Body of pancreas (tissue), 4 donors: ENCODE measurements around the gene CFAP90. TPM values are rescaled to one million over a fixed set of nuclear protein-coding genes. Genes with fewer than 3 reads are reported as not detected.
A peak's percentile ranks its signal among the peaks of the same experiment; 100 is the strongest.

Experiments used
- ATAC-seq: fragments of 150-250 bp; one replicate; pipeline ENCODE4 v1.9.1; 2016
- DNase-seq, 4 donors: peaks; one replicate each; pipeline ENCODE4 v3.0.0-alpha.2; 2019
- H3K27ac ChIP-seq, 4 donors: fragments of 200-600 bp; sonication (generic); 1 replicate in 3 of 4; 2 replicates in 1 of 4; pipeline versions ENCODE4 v1.5.1 to v1.6.1; 2016 to 2019; ENCODE audit warnings: mild to moderate bottlenecking in 1 of 4, mixed read lengths in 1 of 4, moderate library complexity in 1 of 4
- H3K27me3 ChIP-seq, 2 donors: fragments of 200-600 bp; sonication (generic); one replicate each; pipeline ENCODE4 v1.6.0; 2016; ENCODE audit warnings: mild to moderate bottlenecking in 1 of 2
- H3K36me3 ChIP-seq, 2 donors: fragments of 200-600 bp; sonication (generic); replicated peaks in 1 of 2; 2 replicates each; pipeline ENCODE4 v1.5.1; 2016; ENCODE audit warnings: low read depth in 2 of 2; ENCODE audit not compliant: insufficient read depth in 1 of 2
- H3K4me1 ChIP-seq: fragments of 200-600 bp; sonication (generic); one replicate; pipeline ENCODE4 v1.6.0; 2016
- H3K4me3 ChIP-seq, 2 donors: fragments of 200-600 bp; sonication (generic); 1 replicate in 1 of 2; 2 replicates in 1 of 2; pipeline ENCODE4 v1.5.1; 2016 to 2019
- H3K9me3 ChIP-seq, 3 donors: fragments of 200-600 bp; sonication (generic); 1 replicate in 2 of 3; 2 replicates in 1 of 3; pipeline ENCODE4 v1.5.1; 2016
- CTCF ChIP-seq, 7 experiments: fragments of 450-650 bp in 4 of 7; fragments of 200-600 bp in 3 of 7; sonication (generic) in 3 of 7; IDR thresholded peaks; one replicate each; pipeline ENCODE4 v1.5.1; 2016 to 2019; ENCODE audit warnings: antibody characterized with exemption in 7 of 7
- POLR2A ChIP-seq, 3 donors: fragments of 450-650 bp; IDR thresholded peaks; one replicate each; pipeline ENCODE4 v1.6.1; 2016; ENCODE audit warnings: antibody characterized with exemption in 3 of 3, mild to moderate bottlenecking in 2 of 3
- WGBS, 2 donors: methylation state at CpG; one replicate each; pipeline ENCODE4 v1.1.5; 2017; 5-methylcytosine and 5-hydroxymethylcytosine counted together
- intact Hi-C: fragments of 100-400 bp; cut with DNase I; formaldehyde crosslinking; loops from one replicate; pipeline ENCODE4 v1.15.1; 2023
- total RNA-seq, 2 donors: library from RNA; depleted of rRNA; stranded (reverse); fragments of >200 nt; gene quantifications; one replicate each; pipeline ENCODE4 v1.1.0, GENCODE V29; 2016

The CFAP90 gene
- total RNA-seq, 2 donors from 2014 or later, result 0.52 to 10.2 TPM

DNA sequence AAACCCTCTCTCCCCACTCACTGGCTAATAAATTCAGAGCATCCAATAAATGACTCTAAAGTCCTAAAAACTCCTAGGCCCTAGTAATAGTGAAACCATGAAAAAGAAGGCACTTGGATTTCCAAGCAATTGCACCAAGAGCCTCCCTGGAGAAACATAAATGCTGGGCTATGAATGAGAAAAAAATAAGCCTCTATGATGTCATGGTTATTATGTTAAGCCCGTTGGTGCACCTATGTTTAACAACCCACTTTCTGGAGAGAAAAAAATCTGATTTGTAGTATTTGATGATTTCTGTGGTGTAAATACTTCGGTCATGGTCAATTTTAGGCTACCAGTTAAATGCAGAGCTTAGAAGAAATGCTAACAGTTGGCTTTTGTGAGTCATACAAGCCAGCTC lies 8.4 kb downstream of the CFAP90 start:
- Histone ChIP-seq H3K4me1 (no peaks in the 10 kb centered on the region), H3K27ac (no peak overlapping the region), H3K4me3 (no peak overlapping the region), H3K9me3 (no peaks in the 10 kb centered on the region), H3K36me3 (no peaks in the 10 kb centered on the region), H3K27me3 (no peaks in the 10 kb centered on the region)
- TF ChIP-seq CTCF (IDR thresholded peaks at IDR 0.05) (no peak), POLR2A (IDR thresholded peaks at IDR 0.05) (no peak)
- intact Hi-C loops, result no loop called here
- no peak for ATAC-seq
- WGBS, 2 donors, result 69 to 75% methylated on average over 2 of the region's 2 CpGs
- no peak for DNase-seq

GRCh38 chr5:7837403-7837802 lies 13.5 kb downstream of the CFAP90 start:
- 30 to 48% methylated on average over 3 of the region's 3 CpGs for WGBS, 2 donors
- Histone ChIP-seq H3K36me3 (no peaks in the 10 kb centered on the region), H3K9me3 (no peaks in the 10 kb centered on the region), H3K27me3 (no peaks in the 10 kb centered on the region), H3K4me1 (no peaks in the 10 kb centered on the region), H3K27ac (no peak overlapping the region), H3K4me3 (no peak overlapping the region)
- DNase-seq (no peak), ATAC-seq (peak; percentile 52)
- TF ChIP-seq CTCF (IDR thresholded peaks at IDR 0.05) (no peak), POLR2A (IDR thresholded peaks at IDR 0.05) (no peak)
- intact Hi-C loops, result no loop called here

GRCh38 chr5:7834982-7835381 lies 16.0 kb downstream of the CFAP90 start:
- no peak overlapping the region for H3K4me3 ChIP-seq
- H3K27ac ChIP-seq, result no peak overlapping the region
- no peak for ATAC-seq
- 86% methylated on average over 4 of the region's 4 CpGs for WGBS, 2 donors
- H3K4me1 ChIP-seq, result no peaks in the 10 kb centered on the region
- no peak for DNase-seq
- H3K9me3 ChIP-seq, result no peaks in the 10 kb centered on the region
- H3K27me3 ChIP-seq, result no peaks in the 10 kb centered on the region
- intact Hi-C loops, result no loop called here
- TF ChIP-seq CTCF (IDR thresholded peaks at IDR 0.05) (no peak), POLR2A (IDR thresholded peaks at IDR 0.05) (no peak)
- H3K36me3 ChIP-seq, result no peaks in the 10 kb centered on the region

DNA sequence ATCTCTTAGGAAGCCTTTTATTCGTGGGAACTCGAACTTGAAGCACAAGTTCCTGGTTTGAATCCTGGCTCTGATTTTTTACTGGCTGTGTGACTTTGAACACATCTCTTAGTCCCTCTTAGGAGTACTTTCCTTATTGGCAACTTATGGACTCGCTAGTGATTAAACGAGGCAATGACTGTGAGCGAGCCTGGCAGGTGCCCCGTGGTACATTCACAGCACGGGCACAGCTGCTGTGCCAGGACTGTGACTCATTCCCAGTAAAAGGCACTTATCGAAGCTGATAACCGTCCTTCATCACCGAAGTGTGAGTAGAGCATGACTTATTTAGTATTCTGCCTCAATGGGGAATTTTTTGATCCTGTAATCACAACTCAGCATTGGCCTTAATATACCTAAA lies 22.7 kb downstream of the CFAP90 start:
- 57 to 63% methylated on average over 10 of the region's 10 CpGs for WGBS, 2 donors
- intact Hi-C loops, result no loop called here

More for the DNA sequence above, 22.7 kb downstream of the CFAP90 start:
- Histone ChIP-seq H3K27ac (no peak overlapping the region), H3K4me3 (no peak overlapping the region), H3K9me3 (no peaks in the 10 kb centered on the region), H3K4me1 (no peaks in the 10 kb centered on the region), H3K36me3 (no peaks in the 10 kb centered on the region), H3K27me3 (no peaks in the 10 kb centered on the region)
- peak; percentile 41 to 77 (median 67) for DNase-seq
- no peak for TF ChIP-seq CTCF (IDR thresholded peaks at IDR 0.05)
- TF ChIP-seq POLR2A (IDR thresholded peaks at IDR 0.05), result no peak
- peak; percentile 63 for ATAC-seq
